ENCODE results near the gene GABPB1.

GRCh38 chr15:50248994-50249582, 105.9 kb downstream of the GABPB1 start:
- TF ChIP-seq, protein P1, sequence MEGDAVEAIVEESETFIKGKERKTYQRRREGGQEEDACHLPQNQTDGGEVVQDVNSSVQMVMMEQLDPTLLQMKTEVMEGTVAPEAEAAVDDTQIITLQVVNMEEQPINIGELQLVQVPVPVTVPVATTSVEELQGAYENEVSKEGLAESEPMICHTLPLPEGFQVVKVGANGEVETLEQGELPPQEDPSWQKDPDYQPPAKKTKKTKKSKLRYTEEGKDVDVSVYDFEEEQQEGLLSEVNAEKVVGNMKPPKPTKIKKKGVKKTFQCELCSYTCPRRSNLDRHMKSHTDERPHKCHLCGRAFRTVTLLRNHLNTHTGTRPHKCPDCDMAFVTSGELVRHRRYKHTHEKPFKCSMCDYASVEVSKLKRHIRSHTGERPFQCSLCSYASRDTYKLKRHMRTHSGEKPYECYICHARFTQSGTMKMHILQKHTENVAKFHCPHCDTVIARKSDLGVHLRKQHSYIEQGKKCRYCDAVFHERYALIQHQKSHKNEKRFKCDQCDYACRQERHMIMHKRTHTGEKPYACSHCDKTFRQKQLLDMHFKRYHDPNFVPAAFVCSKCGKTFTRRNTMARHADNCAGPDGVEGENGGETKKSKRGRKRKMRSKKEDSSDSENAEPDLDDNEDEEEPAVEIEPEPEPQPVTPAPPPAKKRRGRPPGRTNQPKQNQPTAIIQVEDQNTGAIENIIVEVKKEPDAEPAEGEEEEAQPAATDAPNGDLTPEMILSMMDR (IDR thresholded peaks at IDR 0.05) = no peak
- TF ChIP-seq POLR2A (IDR thresholded peaks at IDR 0.05) (no peak), POLR2AphosphoS5 (IDR thresholded peaks at IDR 0.05; ENCODE audit: insufficient read depth in 1 of 2, low read depth in 1 of 2) (no peak)
